Measurements from ENCODE around the gene SLC39A12. TPM values are rescaled to one million over a fixed set of nuclear protein-coding genes. Genes with fewer than 3 reads are reported as not detected.
"Not testable (repeated sequence)": the region's sequence is repeated elsewhere in the genome, so short reads cannot be mapped to it uniquely, and the experiment has no call there.

SLC39A12 gene
- total RNA-seq, 2 donors from 2014 or later, result not detected

GRCh38 chr10:17915181-17915580 is 36.5 kb upstream of the SLC39A12 start:
- Histone ChIP-seq H3K27me3 (no peaks in the 10 kb centered on the region), H3K36me3 (replicated peaks in 1 of 2; ENCODE audit: insufficient read depth in 1 of 2, low read depth in 2 of 2) (no peaks in the 10 kb centered on the region), H3K9me3 (no peaks in the 10 kb centered on the region), H3K4me3 (no peak overlapping the region), H3K4me1 (no peaks in the 10 kb centered on the region), H3K27ac (no peak overlapping the region)
- TF ChIP-seq POLR2A (IDR thresholded peaks at IDR 0.05), result no peak
- TF ChIP-seq CTCF (IDR thresholded peaks at IDR 0.05), result no peak
- DNase-seq (no peak), ATAC-seq (no peak)
- intact Hi-C loops (cut with DNase I), result no loop called here
- 47 to 55% methylated on average over 4 of the region's 4 CpGs for WGBS, 2 donors

DNA sequence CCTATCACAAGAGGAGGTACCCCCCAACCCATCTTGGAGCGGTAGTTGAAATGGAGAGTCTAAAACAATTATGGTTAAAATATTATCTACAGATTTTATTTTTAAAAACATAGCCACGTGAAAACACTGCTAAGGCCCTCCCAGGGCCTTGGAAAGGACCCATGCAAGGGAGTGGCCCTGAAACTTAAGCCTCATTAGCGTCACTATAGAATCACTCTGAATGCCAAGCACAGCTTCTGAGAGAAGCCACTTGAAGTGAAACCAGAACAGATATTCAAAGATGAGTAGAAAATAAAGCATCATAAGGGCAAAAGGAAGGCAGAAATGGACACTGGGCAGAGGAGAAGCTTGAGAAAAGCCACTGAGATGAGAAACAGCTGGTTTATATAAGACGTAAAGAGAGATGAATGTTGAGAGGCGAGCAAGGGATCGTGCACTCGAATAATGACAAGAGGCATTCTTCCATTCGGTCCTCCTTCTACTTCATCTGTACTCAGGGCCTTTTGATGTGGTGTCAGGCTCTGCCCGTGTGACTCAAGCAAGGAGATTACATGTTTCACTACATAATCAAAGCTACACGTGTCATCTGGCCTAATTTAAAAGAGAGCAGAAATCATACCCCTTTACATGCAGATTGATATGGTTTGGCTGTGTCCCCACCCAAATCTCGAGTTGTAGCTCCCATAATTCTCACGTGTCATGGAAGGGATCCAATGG is 33.4 kb upstream of the SLC39A12 start:
- TF ChIP-seq CTCF (IDR thresholded peaks at IDR 0.05) (no peak), POLR2A (IDR thresholded peaks at IDR 0.05) (no peak)
- Histone ChIP-seq H3K36me3 (replicated peaks in 1 of 2; ENCODE audit: insufficient read depth in 1 of 2, low read depth in 2 of 2) (no peaks in the 10 kb centered on the region), H3K4me1 (no peaks in the 10 kb centered on the region), H3K9me3 (no peaks in the 10 kb centered on the region), H3K4me3 (no peak overlapping the region), H3K27me3 (no peaks in the 10 kb centered on the region), H3K27ac (no peak overlapping the region)
- 80 to 85% methylated on average over 12 of the region's 12 CpGs for WGBS, 2 donors
- intact Hi-C loops (cut with DNase I), result no loop called here
- ATAC-seq (no peak), DNase-seq (no peak)

GRCh38 chr10:17921378-17921777 is 30.3 kb upstream of the SLC39A12 start:
- ATAC-seq, result no peak
- no peak for TF ChIP-seq POLR2A (IDR thresholded peaks at IDR 0.05)
- no peaks in the 10 kb centered on the region for H3K27me3 ChIP-seq
- intact Hi-C loops (cut with DNase I), result no loop called here
- no peak for DNase-seq
- H3K4me1 ChIP-seq, result no peaks in the 10 kb centered on the region
- H3K27ac ChIP-seq, result no peak overlapping the region
- 76 to 83% methylated on average over 3 of the region's 3 CpGs for WGBS, 2 donors
- H3K4me3 ChIP-seq, result no peak overlapping the region
- H3K36me3 ChIP-seq (replicated peaks in 1 of 2; ENCODE audit: insufficient read depth in 1 of 2, low read depth in 2 of 2), result no peaks in the 10 kb centered on the region
- no peaks in the 10 kb centered on the region for H3K9me3 ChIP-seq

- no peak for TF ChIP-seq CTCF (IDR thresholded peaks at IDR 0.05)
- no peak for TF ChIP-seq POLR2A (IDR thresholded peaks at IDR 0.05)
- DNase-seq (peak; percentile 15 to 57 (median 46)), ATAC-seq (peak; percentile 55)
- intact Hi-C loops (cut with DNase I), result no loop called here
- 18 to 20% methylated on average over 3 to 4 of the region's 4 CpGs for WGBS, 2 donors
- no peaks in the 10 kb centered on the region for H3K36me3 ChIP-seq (replicated peaks in 1 of 2; ENCODE audit: insufficient read depth in 1 of 2, low read depth in 2 of 2)
- no peaks in the 10 kb centered on the region for H3K27me3 ChIP-seq
- H3K27ac ChIP-seq, result peak overlapping the region in 2 of 4 donors; percentile 17 to 46
- no peaks in the 10 kb centered on the region for H3K9me3 ChIP-seq
- no peaks in the 10 kb centered on the region for H3K4me1 ChIP-seq
- H3K4me3 ChIP-seq, result no peak overlapping the region
Measured at GRCh38 chr10:17923728-17924127, 28.0 kb upstream of the SLC39A12 start.

GRCh38 chr10:17943033-17943745 is 8.5 kb upstream of the SLC39A12 start:
- intact Hi-C loops (cut with DNase I), result no loop called here
- Histone ChIP-seq H3K9me3 (no peaks in the 10 kb centered on the region), H3K36me3 (replicated peaks in 1 of 2; ENCODE audit: insufficient read depth in 1 of 2, low read depth in 2 of 2) (no peaks in the 10 kb centered on the region), H3K27ac (no peak overlapping the region), H3K27me3 (no peaks in the 10 kb centered on the region), H3K4me3 (no peak overlapping the region), H3K4me1 (no peaks in the 10 kb centered on the region)
- ATAC-seq, result no peak
- DNase-seq, result no peak
- WGBS, 2 donors, result 48 to 49% methylated on average over 3 of the region's 3 CpGs
- TF ChIP-seq CTCF (IDR thresholded peaks at IDR 0.05), result no peak
- no peak for TF ChIP-seq POLR2A (IDR thresholded peaks at IDR 0.05)

- H3K36me3 ChIP-seq (replicated peaks in 1 of 2; ENCODE audit: insufficient read depth in 1 of 2, low read depth in 2 of 2); DNase-seq; H3K9me3 ChIP-seq; intact Hi-C loops (cut with DNase I); H3K27ac ChIP-seq; H3K27me3 ChIP-seq; H3K4me1 ChIP-seq; ATAC-seq; H3K4me3 ChIP-seq: not testable (repeated sequence)
- WGBS, 2 donors, result 68 to 72% methylated on average over 7 of the region's 7 CpGs
Measured at GRCh38 chr10:17950269-17950668, 1.4 kb upstream of the SLC39A12 start.

All from body of pancreas (tissue), 4 donors.